ENCODE results near the gene SCFD1. TPM values are rescaled to one million over a fixed set of nuclear protein-coding genes. Genes with fewer than 3 reads are reported as not detected.
"Not testable (repeated sequence)": the region's sequence is repeated elsewhere in the genome, so short reads cannot be mapped to it uniquely, and the experiment has no call there.

SCFD1 gene
- total and polyA plus RNA-seq, 7 donors = 26.9 to 49.8 (median 34.1) TPM

DNA sequence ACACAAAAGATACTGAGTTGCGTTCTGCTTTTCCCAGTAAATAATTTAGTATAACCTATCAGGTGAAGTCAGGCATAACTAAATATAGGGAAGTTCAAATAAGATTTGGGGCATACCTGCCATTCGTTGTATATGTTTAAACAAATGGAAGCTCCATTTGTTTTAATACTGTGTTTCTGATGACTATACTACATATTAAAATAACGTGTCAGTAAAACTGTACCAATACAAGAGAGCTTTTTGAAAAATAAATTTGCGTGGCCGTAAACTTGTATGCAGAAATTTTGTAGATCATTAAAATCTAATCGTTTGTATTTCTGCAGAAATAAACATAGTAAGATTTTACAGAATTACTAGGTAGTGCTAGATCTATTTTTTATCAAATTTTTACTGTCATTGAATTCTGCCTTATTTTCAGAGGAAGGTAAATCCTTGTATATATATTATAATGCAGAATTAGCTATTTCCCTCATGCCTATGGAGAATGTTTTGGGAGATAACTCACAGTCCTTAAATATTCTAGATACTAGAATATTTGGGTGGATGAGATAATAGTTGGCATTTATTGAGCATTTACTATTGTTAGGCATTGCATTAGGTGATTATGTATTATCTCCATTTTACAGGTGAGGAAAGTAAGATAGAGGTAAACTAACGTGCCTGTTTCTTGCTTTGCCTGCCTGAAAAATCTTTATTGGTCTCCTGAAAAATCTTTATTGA, 1.5 kb downstream of the SCFD1 start:
- ATAC-seq = no peak
- H3K36me3 ChIP-seq (ENCODE audit: insufficient read depth in 1 of 2, low read depth in 1 of 2) = peaks cover 0 to 2% of the 10 kb centered on the region in 2 donors
- intact Hi-C loops (cut with DNase I) = no loop called here
- H3K4me1 ChIP-seq = peaks cover 26% of the 10 kb centered on the region
- peak overlapping the region; percentile 95 for H3K4me3 ChIP-seq
- no peak for DNase-seq
- H3K27ac ChIP-seq = no peak overlapping the region
- TF ChIP-seq, protein P1, sequence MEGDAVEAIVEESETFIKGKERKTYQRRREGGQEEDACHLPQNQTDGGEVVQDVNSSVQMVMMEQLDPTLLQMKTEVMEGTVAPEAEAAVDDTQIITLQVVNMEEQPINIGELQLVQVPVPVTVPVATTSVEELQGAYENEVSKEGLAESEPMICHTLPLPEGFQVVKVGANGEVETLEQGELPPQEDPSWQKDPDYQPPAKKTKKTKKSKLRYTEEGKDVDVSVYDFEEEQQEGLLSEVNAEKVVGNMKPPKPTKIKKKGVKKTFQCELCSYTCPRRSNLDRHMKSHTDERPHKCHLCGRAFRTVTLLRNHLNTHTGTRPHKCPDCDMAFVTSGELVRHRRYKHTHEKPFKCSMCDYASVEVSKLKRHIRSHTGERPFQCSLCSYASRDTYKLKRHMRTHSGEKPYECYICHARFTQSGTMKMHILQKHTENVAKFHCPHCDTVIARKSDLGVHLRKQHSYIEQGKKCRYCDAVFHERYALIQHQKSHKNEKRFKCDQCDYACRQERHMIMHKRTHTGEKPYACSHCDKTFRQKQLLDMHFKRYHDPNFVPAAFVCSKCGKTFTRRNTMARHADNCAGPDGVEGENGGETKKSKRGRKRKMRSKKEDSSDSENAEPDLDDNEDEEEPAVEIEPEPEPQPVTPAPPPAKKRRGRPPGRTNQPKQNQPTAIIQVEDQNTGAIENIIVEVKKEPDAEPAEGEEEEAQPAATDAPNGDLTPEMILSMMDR (IDR thresholded peaks at IDR 0.05) = no peak
- H3K9me3 ChIP-seq = no peaks in the 10 kb centered on the region
- 67 to 76% (median 71%) methylated on average over 7 of the region's 7 CpGs for WGBS, 3 donors
- no peaks in the 10 kb centered on the region for H3K27me3 ChIP-seq (ENCODE audit: insufficient read depth in 3 of 3, low read length in 2 of 3)

DNA sequence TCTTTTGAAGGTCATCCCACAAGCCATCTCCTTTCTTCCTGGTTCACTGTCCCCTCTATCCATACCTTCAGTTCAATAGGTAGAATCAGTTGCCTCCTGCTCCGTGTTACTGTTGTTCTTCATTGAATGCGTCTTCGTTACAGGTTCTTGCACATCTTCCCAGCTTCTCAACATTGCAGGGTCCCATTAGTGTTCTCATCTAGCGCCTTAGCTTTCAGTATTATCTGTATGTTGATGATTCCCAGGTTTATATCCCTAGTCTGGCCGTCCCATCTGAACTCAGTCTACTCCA, 2.0 kb downstream of the SCFD1 start:
- 89 to 95% (median 95%) methylated on average over 5 of the region's 5 CpGs for WGBS, 3 donors
- DNase-seq (no peak), ATAC-seq (no peak)
- Histone ChIP-seq H3K36me3 (ENCODE audit: insufficient read depth in 1 of 2, low read depth in 1 of 2) (peaks cover under 1 to 2% of the 10 kb centered on the region in 2 donors), H3K9me3 (no peaks in the 10 kb centered on the region), H3K4me3 (no peak overlapping the region), H3K27ac (no peak overlapping the region), H3K27me3 (ENCODE audit: insufficient read depth in 3 of 3, low read length in 2 of 3) (no peaks in the 10 kb centered on the region), H3K4me1 (peaks cover 26% of the 10 kb centered on the region)
- TF ChIP-seq, protein P1 (IDR thresholded peaks at IDR 0.05) = no peak
- intact Hi-C loops (cut with DNase I) = no loop called here

DNA sequence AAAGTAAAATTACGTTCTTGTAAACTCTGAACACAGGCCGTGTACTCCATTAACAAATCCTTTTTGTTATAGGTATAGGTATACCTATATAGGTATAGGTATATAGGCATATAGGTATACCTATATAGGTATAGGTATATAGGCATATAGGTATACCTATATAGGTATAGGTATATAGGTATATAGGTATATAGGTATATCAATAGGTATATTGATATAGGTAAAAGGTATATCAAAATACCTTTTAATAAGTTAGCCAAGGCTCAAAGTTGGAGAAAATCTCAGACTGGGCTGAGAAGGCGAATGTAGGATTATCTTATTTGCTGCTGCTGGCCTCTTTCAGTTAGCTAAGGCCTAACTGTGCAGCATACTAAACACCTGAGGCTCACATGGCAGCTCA, 3.4 kb downstream of the SCFD1 start:
- ATAC-seq (no peak), DNase-seq (no peak)
- peaks cover 2 to 6% of the 10 kb centered on the region in 2 donors for H3K36me3 ChIP-seq (ENCODE audit: insufficient read depth in 1 of 2, low read depth in 1 of 2)
- H3K4me3 ChIP-seq = no peak overlapping the region
- peaks cover 26% of the 10 kb centered on the region for H3K4me1 ChIP-seq
- TF ChIP-seq, protein P1 (IDR thresholded peaks at IDR 0.05) = no peak
- no peaks in the 10 kb centered on the region for H3K9me3 ChIP-seq
- no peak overlapping the region for H3K27ac ChIP-seq
- no peaks in the 10 kb centered on the region for H3K27me3 ChIP-seq (ENCODE audit: insufficient read depth in 3 of 3, low read length in 2 of 3)
- intact Hi-C loops (cut with DNase I) = no loop called here
- WGBS, 3 donors = 93 to 96% (median 93%) methylated on average over 3 of the region's 3 CpGs

DNA sequence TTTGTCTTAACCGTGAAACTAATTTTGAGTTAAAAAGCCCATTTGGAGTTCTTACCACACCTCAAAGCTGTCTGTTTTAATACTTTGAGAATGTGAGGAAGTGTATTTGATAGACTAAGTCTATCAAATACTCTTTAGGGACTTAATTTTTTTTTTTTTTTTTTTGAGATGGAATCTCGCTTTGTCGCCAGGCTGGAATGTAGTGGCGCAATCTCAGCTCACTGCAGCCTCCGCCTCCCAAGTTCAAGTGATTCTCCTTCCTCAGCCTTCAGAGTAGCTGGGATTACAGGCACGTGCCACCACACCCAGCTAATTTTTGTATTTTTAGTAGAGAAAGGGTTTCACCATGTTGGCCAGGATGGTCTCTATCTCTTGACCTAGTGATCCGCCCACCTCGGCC, 7.3 kb downstream of the SCFD1 start:
- H3K4me1 ChIP-seq = peaks cover 13% of the 10 kb centered on the region
- H3K27ac ChIP-seq; ATAC-seq; H3K9me3 ChIP-seq; H3K4me3 ChIP-seq; DNase-seq; intact Hi-C loops (cut with DNase I); H3K27me3 ChIP-seq (ENCODE audit: insufficient read depth in 3 of 3, low read length in 2 of 3): not testable (repeated sequence)
- peaks cover 10 to 44% of the 10 kb centered on the region in 2 donors for H3K36me3 ChIP-seq (ENCODE audit: insufficient read depth in 1 of 2, low read depth in 1 of 2)
- 93 to 95% (median 95%) methylated on average over 8 of the region's 8 CpGs for WGBS, 3 donors

GRCh38 chr14:30630248-30630647, 8.1 kb downstream of the SCFD1 start:
- H3K4me3 ChIP-seq = no peak overlapping the region
- peaks cover 12 to 52% of the 10 kb centered on the region in 2 donors for H3K36me3 ChIP-seq (ENCODE audit: insufficient read depth in 1 of 2, low read depth in 1 of 2)
- no peak overlapping the region for H3K27ac ChIP-seq
- TF ChIP-seq, protein P1 (IDR thresholded peaks at IDR 0.05) = no peak
- peaks cover 10% of the 10 kb centered on the region for H3K4me1 ChIP-seq
- intact Hi-C loops (cut with DNase I) = no loop called here
- H3K27me3 ChIP-seq (ENCODE audit: insufficient read depth in 3 of 3, low read length in 2 of 3) = no peaks in the 10 kb centered on the region
- ATAC-seq = no peak
- DNase-seq = no peak
- no peaks in the 10 kb centered on the region for H3K9me3 ChIP-seq

All from psoas muscle (tissue), 8 donors.